NCI-H2196 (cell line): ENCODE measurements around the gene TMEM33.
A peak's percentile ranks its signal among the peaks of the same experiment; 100 is the strongest.

Experiments used
- DNase-seq: peaks from one replicate; lab custom pipeline; 2025; ENCODE audit not compliant: unreplicated experiment; lab: John Stamatoyannopoulos, UW

Gene TMEM33

DNA sequence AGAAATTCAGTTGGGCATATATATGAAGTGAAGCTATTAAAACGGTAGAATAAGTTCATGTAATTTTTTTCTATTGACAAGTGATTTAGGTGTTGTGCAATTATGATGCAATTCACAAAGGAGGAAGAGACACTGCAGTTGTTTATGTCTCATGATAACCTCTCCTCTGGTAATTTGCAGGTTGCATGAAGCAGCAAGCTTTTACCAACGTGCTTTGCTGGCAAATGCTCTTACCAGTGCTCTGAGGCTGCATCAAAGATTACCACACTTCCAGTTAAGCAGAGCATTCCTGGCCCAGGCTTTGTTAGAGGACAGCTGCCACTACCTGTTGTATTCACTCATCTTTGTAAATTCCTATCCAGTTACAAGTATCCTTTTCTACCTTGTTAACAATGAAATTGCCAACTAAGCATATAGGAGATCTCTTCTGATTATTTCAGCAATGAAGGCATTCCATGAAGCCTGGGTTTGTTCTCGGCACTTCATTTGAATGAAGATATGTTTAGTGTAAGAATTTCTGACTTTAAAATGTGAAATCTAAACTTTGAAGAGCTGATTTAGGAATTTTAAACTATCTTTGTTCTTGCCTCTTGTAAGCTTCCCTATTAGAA, 3.9 kb downstream of the TMEM33 start:
- DNase-seq = no peak

DNA sequence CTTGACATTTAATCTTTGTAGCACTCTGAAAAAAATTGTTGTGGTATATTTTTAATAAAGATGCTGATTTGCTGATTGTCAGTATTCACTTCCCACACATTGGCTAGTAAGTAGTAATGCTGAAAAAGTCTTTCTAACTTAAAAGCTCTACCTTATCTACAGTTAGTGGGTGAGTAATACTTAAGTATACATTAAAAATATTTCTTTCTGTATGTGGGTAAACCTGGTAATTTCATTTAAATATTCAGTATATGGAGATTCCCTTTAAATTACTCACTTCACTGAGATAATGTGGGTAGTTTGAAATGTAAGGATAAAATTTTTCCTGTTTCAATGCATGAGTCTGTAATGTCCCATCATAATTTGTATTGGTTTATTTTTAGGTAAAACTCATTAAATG, 5.6 kb downstream of the TMEM33 start:
- no peak for DNase-seq

DNA sequence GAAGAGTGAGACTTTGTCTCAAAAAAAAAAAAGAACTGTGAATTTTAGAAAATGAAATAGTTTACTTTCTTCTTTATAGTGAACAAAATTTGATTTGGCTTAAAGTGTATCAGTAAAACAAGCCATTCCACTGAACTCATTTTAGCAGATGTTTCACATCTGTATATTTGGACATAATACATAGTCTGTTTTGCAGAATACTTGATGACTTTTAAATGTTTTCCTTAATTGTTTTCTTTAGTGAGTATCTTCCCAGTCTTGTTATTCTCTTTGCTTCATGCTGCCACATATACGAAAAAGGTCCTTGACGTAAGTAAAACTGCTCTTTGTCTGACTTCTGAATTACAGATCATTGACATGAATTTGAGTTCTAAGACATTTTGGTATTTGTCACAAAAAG, 8.3 kb downstream of the TMEM33 start:
- no peak for DNase-seq

DNA sequence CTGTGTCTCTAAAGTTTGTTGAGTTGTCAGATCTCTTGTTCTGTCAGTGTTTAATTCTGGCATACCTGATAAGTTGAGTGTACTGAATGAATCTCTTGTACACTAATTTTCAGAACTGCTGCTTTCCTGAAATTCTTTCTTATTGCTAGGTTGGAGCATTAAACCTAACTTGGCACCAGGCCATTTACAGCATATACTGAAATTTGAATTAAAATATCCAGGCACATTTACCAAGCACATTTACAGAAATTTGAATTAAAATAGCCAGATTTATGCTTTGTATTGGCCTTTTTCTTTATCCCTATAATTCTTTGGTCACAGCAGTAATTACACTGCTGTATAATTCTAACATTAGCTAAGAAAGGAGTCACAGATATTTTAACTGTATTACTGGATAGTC, 8.9 kb downstream of the TMEM33 start:
- no peak for DNase-seq

DNA sequence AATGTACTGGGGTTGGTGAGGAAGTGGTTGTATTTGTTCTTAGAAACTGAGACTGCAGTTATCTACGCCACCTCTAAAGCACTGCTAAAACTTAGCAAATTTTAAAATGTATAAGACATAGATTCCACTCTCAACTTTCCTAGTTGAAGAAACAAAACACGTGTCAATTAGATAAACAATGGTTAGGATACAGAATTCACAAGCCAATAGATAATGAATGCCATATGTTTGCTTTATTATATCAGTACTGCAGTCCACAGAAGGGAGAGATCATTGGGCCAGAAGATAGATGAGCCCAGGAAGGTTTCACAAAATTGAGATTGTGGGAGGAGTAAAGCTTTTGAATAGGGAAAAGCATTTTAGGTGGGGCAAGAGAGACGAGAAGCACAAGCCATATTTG, 14.3 kb downstream of the TMEM33 start:
- no peak for DNase-seq

DNA sequence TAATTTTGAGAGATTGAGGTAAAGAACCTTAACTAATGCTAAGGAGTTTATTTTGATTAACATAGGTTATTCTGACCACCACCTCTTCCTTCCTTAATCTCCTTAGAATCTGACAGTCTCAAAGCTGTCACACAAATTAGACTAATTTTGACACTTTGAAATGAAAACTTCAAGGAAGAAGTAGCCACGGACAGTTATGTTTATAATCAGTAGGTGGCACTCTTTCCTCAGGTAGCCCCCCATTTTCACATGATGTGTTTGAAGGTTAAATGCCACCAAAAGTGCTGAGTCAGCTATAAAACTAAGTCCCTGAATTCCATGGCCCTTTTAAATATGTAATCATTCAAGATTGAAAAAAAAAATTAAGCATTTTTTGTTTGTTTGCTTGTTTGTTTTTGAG, 22.4 kb downstream of the TMEM33 start:
- no peak for DNase-seq

DNA sequence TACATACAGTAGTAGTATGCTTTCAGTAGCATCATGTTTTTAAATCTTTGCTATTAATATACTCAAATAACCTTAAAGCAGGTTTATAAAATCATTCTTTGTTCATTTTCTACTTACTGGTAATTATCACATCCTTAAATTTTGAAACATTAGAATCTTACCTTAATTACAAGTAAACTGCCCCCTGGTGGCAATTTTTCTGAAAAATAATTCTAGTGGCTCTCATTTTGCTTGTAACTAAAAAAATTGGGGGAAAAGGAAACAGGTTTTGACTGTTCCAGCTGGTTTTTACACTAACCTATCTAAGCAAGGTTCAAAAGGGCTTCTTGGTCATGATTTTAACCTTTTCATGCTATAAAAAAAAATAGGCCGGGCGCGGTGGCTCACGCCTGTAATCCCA, 27.9 kb downstream of the TMEM33 start:
- DNase-seq = peak; percentile 22

DNA sequence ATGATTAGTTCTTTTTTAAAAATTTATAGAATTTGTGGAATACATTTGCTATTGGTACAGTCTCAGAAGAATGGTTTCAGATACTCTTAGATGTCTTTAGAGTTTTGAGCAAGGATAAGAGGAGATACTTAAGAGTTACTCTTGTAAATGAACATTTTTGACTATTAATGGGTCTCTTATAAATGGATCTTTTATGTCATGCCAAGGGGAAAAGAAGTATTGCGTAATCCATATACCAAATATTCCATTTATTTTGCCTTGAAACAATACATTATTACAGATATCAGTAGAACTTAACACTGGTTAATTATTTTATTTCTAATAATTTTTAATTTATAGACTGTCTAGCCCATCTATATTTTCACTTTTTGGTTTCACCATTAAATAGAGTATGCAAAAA, 29.2 kb downstream of the TMEM33 start:
- DNase-seq = no peak

DNA sequence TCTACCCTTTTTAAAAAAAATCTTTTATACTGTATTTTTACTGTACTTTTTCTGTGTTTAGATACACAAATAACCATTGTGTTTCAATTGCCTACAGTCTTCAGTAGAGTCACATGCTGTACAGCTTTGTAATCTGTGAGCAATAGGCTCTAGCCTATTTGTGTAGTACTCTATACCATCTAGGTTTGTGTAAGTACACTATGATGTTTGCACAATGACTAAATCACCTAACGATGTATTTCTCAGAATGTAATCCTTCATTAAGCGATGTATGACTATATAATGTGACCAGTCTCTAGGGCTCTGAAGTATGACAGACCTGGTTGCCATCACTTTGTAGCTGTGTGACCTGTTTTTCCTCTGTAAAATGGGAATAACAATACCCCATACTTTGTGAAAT, 32.2 kb downstream of the TMEM33 start:
- no peak for DNase-seq

DNA sequence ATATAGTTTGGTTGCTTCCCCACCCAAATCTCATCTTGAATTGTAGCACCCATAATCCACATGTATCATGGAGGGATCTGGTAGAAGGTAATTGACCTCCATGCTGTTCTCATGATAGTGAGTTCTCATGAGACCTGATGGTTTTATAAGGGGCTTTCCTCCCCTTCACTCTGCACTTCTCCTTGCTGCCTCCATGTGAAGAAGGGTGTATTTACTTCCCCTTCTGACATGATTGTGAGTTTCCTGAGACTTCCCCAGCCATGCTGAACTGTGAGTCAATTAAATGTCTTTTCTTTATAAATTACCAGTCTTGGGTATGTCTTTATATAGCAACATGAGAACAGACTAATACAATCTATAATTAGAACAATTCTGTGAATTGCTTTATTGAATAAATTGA, 34.4 kb downstream of the TMEM33 start:
- no peak for DNase-seq

DNA sequence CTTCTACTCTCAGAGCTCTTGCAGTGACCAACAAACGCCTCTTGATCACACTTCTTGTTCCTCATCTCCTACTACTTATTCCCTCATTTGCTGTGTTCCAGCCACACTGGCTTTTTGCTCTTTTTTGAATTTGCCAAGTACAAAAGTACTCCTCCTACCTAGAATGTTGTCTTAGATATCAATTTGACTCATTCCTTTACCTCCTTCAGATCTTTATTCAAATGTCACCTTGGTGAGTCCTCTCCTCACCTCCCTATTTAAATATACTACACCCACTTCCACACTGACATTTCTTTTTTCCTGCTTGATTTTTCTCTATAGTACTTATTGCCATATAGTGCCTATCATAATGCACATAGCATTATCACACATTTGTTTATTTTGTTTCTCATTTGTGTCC, 40.1 kb downstream of the TMEM33 start:
- DNase-seq = no peak

DNA sequence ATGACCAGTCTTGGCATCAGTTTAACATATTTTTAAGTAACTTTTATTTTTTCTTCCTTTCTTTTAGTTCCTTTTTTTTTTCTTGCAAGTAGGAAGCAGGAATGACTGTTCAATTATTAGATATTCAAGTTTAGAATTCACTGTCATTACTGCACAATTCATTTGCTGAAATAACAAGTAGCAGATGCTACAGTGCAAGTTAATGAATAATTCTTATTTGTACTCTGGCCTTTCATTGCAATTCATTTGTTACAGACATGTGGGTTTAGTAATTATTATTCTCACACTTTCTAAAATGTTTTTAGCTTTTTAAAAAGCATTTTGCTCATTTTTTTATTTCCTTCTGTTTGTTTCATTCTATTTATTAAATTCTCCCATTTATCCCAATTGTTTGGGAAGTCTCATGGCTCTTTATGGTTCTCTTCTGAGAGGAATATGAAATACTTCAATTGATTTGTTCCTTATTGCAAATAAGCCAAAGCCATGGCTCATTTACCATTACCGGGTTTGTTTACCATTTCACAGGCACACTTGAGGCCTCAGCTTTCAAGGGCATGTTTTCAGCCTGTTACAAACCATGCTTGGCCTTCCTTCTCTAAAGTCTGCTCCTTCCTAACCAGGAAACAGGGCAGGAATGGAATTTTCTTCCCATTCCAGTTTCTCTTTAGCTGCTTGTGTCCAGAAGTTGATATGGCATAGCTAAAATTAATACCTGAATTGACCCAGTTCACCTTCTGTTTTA, 41.7 kb downstream of the TMEM33 start:
- no peak for DNase-seq

DNA sequence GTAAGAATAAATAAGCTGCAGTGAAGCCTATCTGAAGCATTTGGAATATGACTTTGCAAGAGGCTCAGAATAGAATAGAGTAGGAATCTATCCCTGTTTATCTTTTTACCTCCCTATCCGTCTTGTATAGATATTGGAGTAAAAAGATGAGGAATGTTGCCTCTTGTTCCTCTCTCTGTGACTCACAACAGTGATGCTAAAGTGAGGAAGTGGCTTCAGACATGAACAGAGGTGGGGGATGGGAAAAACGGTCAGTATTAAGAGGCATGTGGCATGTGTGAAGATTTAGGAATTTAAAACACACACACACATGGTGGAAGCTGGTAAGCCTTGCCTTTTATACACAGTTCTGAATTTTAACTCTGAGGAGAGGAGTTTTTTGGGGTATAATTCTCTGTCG, 42.5 kb downstream of the TMEM33 start:
- DNase-seq = no peak

DNA sequence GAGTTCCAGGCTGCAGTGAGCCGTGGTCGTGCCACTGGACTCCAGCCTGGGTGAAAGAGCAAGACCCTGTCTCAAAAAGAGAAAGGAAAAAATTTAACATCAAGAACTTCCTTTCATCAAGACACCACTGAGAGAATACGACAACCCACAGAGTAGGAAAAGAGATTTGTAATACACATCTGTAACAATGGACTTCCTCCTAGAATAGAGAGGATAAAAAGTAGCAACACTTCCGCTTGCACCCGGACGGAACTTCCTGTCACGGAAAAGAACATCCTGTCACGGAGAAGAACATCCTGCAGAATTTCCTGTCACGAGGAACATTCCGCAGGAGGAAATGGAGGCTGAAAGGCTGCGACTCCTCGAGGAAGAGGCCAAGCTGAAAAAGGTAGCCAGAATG, 46.2 kb downstream of the TMEM33 start, which contains the start of gene DCAF4L1:
Gene DCAF4L1, plus strand, starts transcription at position 301 of the 400 bp plus-strand sequence. Its CDS starts 37 bp downstream, at position 338.
- no peak for DNase-seq

DNA sequence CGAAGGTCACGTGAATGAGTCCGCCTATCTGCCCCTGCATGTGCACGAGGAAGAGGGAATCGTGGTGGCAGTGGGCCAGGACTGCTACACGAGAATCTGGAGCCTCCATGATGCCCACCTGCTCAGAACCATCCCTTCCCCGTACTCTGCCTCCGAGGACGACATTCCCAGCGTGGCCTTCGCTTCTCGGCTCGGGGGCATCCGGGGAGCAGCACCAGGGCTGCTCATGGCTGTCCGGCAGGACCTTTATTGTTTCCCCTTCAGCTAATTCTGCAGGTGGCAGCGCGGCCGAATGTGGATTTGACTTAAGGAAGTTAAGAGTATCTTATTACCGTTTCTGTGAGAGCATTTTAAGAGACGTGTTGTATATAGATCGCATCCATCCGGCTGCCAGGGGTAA, 47.5 kb downstream of the TMEM33 start:
- DNase-seq = no peak

DNA sequence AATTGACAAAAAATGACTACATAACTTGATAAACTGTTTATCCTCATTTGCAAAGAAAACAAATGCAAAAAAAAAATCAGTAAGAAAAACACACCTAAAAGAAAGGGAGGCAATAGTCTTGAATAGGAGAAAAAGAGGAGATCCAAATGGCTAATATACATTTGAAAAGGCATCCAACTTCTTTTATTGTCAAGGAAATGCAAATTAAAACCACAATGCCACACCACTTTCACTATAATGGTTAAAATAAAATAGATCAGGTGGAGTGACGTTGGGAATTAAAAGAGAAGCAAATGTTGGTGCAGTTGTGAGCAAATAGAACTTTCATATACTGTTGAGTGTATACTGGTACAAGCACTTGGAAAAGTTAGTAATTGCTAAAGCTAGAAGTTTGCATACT, 49.9 kb downstream of the TMEM33 start:
- DNase-seq = no peak

DNA sequence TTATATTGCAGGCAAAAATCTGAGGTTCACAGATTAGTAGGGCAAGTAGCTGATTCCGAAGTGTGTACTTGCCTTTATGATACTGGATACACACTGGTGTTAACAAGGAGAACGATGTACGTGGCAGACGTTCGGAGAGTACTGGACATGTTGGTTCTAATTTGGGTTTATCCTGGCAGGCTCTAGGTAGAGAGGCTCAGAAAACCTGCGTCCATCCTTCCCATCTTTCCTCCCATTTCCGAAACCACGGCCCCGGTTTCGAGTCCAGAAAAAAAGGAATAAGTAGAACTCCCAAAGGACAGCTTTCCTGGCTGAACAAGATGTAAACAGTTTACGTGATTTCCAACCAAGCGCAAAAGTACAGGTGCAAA, 54.8 kb downstream of the TMEM33 start:
- no peak for DNase-seq

DNA sequence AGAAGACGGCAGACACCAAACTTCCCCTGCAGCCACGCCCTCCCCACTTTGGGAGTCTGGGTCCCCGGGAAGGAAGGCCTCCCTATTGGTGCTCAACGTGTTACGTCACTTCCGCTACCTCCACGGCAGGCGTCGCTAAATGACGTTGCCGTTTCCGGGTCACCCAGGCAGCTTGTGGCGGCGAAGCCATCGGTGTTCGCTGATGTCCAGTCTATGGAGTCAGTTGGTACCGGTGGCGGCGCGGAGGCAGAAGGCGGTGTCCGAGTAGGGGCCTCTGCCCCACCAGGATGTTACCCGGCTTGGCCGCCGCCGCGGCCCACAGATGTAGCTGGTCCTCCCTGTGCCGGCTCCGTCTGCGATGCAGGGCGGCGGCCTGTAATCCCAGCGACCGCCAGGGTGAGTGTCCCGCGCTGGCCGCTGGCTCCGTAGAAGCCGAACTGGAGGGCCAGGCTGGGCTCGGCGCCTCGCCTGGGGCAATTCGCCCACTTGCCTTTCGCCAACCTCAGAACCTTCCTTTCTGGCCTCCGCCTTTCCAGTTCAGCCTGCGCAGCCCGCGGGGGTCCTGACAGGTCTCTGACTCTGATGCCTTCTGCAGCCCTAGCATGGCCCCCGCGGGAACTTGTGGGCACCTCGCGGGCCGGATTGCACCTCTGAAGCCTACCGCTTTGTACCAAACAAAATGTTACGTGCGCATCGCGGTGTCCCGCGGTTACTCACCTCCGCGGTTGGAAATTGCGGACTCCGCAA, 55.3 kb downstream of the TMEM33 start, which contains the start of gene SLC30A9:
Gene SLC30A9, plus strand, starts transcription at position 166 of the 747 bp plus-strand sequence. Its CDS starts 122 bp downstream, at position 288.
- DNase-seq = peak; percentile 95

DNA sequence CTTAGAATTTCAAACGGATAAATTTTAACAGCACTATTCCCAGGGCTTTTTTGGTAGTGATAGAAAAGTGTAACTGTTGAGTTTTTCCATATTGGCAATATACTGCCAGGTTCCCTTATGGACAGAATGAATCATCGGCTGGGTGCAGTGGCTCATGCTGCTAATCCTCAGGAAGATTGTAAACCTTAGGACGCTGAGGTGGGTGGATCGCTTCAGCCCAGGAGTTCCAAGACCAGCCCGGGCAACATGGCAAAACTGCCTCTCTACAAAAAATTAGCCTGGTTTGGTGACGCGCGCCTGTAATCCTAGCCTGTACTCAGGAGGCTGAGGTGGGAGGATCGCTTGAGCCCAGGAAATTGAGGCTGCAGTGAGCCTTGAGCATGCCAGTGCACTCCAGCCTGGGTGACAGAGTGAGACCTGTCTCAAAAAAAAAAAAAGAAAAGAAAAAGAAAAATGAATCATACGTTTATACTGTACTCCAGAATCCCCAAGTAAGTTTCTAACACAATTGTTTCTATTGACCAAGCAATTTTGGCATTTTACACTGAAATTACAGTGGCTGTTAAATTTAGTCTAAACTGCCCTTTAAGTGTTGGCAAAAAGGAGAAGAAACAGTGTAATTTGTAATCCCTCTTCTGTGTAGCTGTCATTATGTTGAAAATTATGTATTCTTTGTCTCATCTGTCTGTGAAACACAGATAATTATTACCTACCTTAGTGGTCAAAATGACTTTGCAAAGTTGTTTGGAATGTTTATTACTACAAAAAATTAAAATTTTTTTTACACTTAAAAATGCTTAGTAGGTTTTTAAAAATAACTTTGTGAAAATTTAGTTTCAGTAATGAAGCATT, 56.9 kb downstream of the TMEM33 start:
- DNase-seq = no peak

DNA sequence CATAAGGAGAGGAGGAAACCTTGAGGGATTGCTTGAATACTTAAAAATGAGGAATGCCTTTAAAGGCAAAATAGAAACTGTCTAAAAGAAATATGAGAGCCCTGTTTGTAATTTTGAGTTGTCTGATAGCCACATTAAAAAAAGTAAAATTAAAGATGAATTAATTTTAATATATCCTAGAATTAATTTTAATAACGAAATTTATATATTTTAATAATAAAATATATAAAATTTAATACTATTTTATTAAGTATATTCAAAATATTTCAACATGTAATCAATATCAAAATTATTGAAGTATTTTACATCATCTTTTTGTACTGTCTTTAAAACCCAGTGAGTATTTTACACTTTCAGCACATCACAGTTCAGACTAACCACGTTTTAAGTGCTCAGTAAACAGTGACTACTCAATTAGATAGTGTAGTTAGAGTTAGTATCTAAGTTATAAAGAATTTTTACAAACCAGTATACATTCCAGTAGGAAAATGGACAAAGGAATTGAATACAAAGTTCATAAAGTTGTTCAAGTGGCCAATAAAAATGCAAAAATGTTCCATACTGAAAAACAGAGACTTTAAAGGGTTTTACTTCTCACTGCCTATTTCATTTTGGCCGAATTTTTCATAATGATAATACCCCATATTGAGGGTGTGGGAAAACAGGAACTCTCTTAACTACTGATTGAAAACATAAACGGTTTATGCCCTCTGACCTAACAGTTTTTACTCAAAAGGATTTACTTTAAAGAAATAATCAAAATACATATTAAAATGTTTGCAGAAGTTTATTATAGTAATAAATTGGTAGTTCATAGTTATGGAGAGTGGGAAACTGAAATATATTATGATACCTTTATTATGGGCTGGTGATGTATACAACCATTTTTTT, 58.0 kb downstream of the TMEM33 start:
- no peak for DNase-seq
